B cell (primary cell): ENCODE measurements around the gene TRAP1. TPM values are rescaled to one million over a fixed set of nuclear protein-coding genes. Genes with fewer than 3 reads are reported as not detected.

Experiments used
- ATAC-seq: fragments of 200-7000 bp; cut with Tn5 transposase; one replicate; pipeline ENCODE4 v1.10.0; 2021; ENCODE audit warnings: low read depth, mild to moderate bottlenecking, moderate number of reproducible peaks, moderate library complexity
- CTCF ChIA-PET: fragments of 350-600 bp; sonication (Branson Sonifier 250); formaldehyde crosslinking; loops from one replicate; lab custom pipeline; 2021; ENCODE audit warnings: antibody characterized with exemption, inconsistent platforms; lab: Charles Lee
- POLR2A ChIA-PET: fragments of 350-600 bp; sonication (Branson Sonifier 250); formaldehyde crosslinking; loops from one replicate; lab custom pipeline; 2021; ENCODE audit warnings: antibody characterized with exemption; lab: Charles Lee
- DNase-seq: peaks from one replicate; pipeline ENCODE4 v3.0.0; 2013
- H2AFZ ChIP-seq: 2 replicates; pipeline ENCODE4 v1.6.1; 2012; ENCODE audit warnings: mild to moderate bottlenecking, low read depth, low read length; ENCODE audit not compliant: insufficient read depth, poor library complexity, severe bottlenecking
- H3K27ac ChIP-seq, 2 donors: 1 replicate in 1 of 2; 2 replicates in 1 of 2; pipeline ENCODE4 v1.5.1; 2012 to 2013; ENCODE audit warnings: low read length in 2 of 2, mild to moderate bottlenecking in 2 of 2, moderate library complexity in 1 of 2
- H3K27me3 ChIP-seq, 4 experiments: fragments of 200-600 bp in 1 of 4; sonication (generic) in 1 of 4; replicated peaks in 1 of 4; 1 replicate in 2 of 4; 2 replicates in 2 of 4; pipeline versions ENCODE4 v1.6.1 to v1.7.0; 2013 to 2016; ENCODE audit warnings: low read length in 3 of 4, mild to moderate bottlenecking in 2 of 4, mixed read lengths in 1 of 4, moderate library complexity in 1 of 4; ENCODE audit not compliant: insufficient read depth in 4 of 4, control insufficient read depth in 3 of 4; ENCODE audit errors: control extremely low read depth in 1 of 4
- H3K36me3 ChIP-seq, 2 experiments: replicated peaks in 1 of 2; 1 replicate in 1 of 2; 2 replicates in 1 of 2; pipeline versions ENCODE4 v1.6.1 to v1.7.1; 2013; ENCODE audit warnings: low read length in 1 of 2; ENCODE audit not compliant: insufficient read depth in 2 of 2, control insufficient read depth in 1 of 2; ENCODE audit errors: control extremely low read depth in 1 of 2, extremely low read depth in 1 of 2
- H3K4me1 ChIP-seq, 2 donors: fragments of 200-600 bp in 1 of 2; sonication (generic) in 1 of 2; 1 replicate in 1 of 2; 2 replicates in 1 of 2; pipeline versions ENCODE4 v1.5.1 to v1.6.1; 2013 to 2017; ENCODE audit warnings: low read length in 2 of 2; ENCODE audit not compliant: control insufficient read depth in 2 of 2, insufficient read depth in 2 of 2
- H3K4me2 ChIP-seq: replicated peaks from 2 replicates; pipeline ENCODE3; 2012; ENCODE audit warnings: mild to moderate bottlenecking, low read depth, low read length; ENCODE audit not compliant: poor library complexity, severe bottlenecking
- H3K4me3 ChIP-seq, 5 experiments: fragments of 200-600 bp in 1 of 5; sonication (generic) in 1 of 5; 1 replicate in 3 of 5; 2 replicates in 2 of 5; pipeline versions ENCODE4 v1.5.1 to v1.7.0; 2011 to 2016; ENCODE audit warnings: low read length in 4 of 5, mild to moderate bottlenecking in 4 of 5, low read depth in 2 of 5, control low read depth in 1 of 5, moderate library complexity in 1 of 5; ENCODE audit not compliant: insufficient read depth in 1 of 5; ENCODE audit errors: control extremely low read depth in 1 of 5, extremely low read depth in 1 of 5
- H3K79me2 ChIP-seq: fragments of 200-600 bp; sonication (generic); one replicate; pipeline ENCODE4 v1.6.0; 2016; ENCODE audit warnings: low read length; ENCODE audit not compliant: control insufficient read depth, insufficient read depth
- H3K9ac ChIP-seq: fragments of 200-600 bp; sonication (generic); 2 replicates; pipeline ENCODE4 v1.6.1; 2017; ENCODE audit warnings: mild to moderate bottlenecking, low read length, moderate library complexity
- H3K9me3 ChIP-seq, 3 donors: one replicate each; pipeline versions ENCODE4 v1.6.1 to v1.7.1; 2013; ENCODE audit warnings: low read length in 2 of 3; ENCODE audit not compliant: control insufficient read depth in 2 of 3, insufficient read depth in 1 of 3; ENCODE audit errors: control extremely low read depth in 1 of 3
- H4K20me1 ChIP-seq: 2 replicates; pipeline ENCODE4 v1.6.0; 2012; ENCODE audit warnings: mild to moderate bottlenecking, low read length; ENCODE audit not compliant: insufficient read depth, control insufficient read depth, poor library complexity, severe bottlenecking
- H3K27ac Mint-ChIP-seq: one replicate; pipeline ENCODE4 v1.8.0; 2021; ENCODE audit warnings: mixed read lengths
- H3K27me3 Mint-ChIP-seq: one replicate; pipeline ENCODE4 v1.8.0; 2021; ENCODE audit warnings: mixed read lengths
- H3K4me1 Mint-ChIP-seq: one replicate; pipeline ENCODE4 v1.8.0; 2021; ENCODE audit warnings: mixed read lengths
- H3K4me3 Mint-ChIP-seq: one replicate; pipeline ENCODE4 v1.8.0; 2021; ENCODE audit warnings: mixed read lengths
- H3K9me3 Mint-ChIP-seq: one replicate; pipeline ENCODE4 v1.8.0; 2022; ENCODE audit warnings: mixed read lengths; ENCODE audit not compliant: insufficient read depth
- EZH2 ChIP-seq: IDR thresholded peaks from 2 replicates; pipeline ENCODE4 v1.6.1; 2012; ENCODE audit warnings: borderline replicate concordance, low read depth, mild to moderate bottlenecking, moderate library complexity, low read length; ENCODE audit not compliant: insufficient read depth, poor library complexity, severe bottlenecking
- WGBS: methylation state at CpG from one replicate; pipeline ENCODE4 v1.1.5; 2013; ENCODE audit warnings: missing lambda C conversion rate; ENCODE audit not compliant: insufficient coverage; 5-methylcytosine and 5-hydroxymethylcytosine counted together
- intact Hi-C: fragments of 100-400 bp; cut with micrococcal nuclease; formaldehyde crosslinking; loops from one replicate; pipeline ENCODE4 v1.10.0; 2022
- polyA plus RNA-seq: library from polyadenylated mRNA; depleted of rRNA; stranded (reverse); fragments of >200 nt; gene quantifications from 2 replicates; pipeline ENCODE4 v1.2.3, GENCODE V29; 2012
- total RNA-seq, 2 donors: library from RNA; stranded (reverse); fragments of 120-200 nt in 1 of 2; gene quantifications; 1 replicate in 1 of 2; 2 replicates in 1 of 2; pipeline versions ENCODE4 v1.2.3 to v1.2.4, GENCODE V29; 2013 to 2022
- TF ChIP-seq, protein P1 (sequence below): fragments of 200-600 bp; IDR thresholded peaks from one replicate; pipeline ENCODE4 v1.8.0; 2022; ENCODE audit warnings: antibody characterized with exemption, mild to moderate bottlenecking

TRAP1 gene
- total and polyA plus RNA-seq, 2 donors (not counting 1 experiment from before 2014, with no cell fraction given) = 51.1 to 88.4 TPM

DNA sequence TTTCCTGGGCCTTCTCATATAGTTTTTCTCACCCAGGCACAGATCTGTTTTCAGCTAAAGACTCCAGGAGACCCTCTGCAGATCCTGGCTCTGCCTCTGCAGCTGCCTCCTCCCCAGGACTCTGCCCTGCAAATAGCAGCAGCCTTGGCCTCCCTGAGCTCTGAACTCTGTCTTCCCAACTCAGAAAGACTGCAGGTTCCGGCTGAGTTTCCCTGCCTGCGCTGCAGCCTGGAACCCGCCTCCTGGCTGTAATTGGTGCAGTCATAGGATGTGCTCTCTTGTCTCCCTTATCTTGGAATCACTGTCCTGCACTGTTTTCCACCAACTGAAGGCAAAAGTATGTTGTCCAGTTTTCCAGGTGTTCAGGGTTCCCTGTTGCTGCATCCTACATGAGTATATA is 77.1 kb downstream of the TRAP1 start:
- intact Hi-C loops = no loop called here
- ATAC-seq (no peak), DNase-seq (no peak)
- Mint-ChIP-seq H3K27me3 (no peaks in the 10 kb centered on the region), H3K4me3 (no peak overlapping the region), H3K9me3 (no peaks in the 10 kb centered on the region), H3K27ac (no peak overlapping the region), H3K4me1 (peaks cover 24% of the 10 kb centered on the region)
- peaks cover 0 to 33% of the 10 kb centered on the region in 2 experiments for H3K36me3 ChIP-seq
- POLR2A ChIA-PET = no interaction called here
- H3K4me2 ChIP-seq = no peak overlapping the region
- 100% methylated on average over 2 of the region's 3 CpGs for WGBS
- H3K27me3 ChIP-seq = no peaks in the 10 kb centered on the region
- H3K4me1 ChIP-seq = peaks cover 13 to 27% of the 10 kb centered on the region in 2 donors
- peaks cover 64% of the 10 kb centered on the region for H3K79me2 ChIP-seq
- H2AFZ ChIP-seq = no peak overlapping the region
- H3K27ac ChIP-seq = no peak overlapping the region
- TF ChIP-seq, protein P1, sequence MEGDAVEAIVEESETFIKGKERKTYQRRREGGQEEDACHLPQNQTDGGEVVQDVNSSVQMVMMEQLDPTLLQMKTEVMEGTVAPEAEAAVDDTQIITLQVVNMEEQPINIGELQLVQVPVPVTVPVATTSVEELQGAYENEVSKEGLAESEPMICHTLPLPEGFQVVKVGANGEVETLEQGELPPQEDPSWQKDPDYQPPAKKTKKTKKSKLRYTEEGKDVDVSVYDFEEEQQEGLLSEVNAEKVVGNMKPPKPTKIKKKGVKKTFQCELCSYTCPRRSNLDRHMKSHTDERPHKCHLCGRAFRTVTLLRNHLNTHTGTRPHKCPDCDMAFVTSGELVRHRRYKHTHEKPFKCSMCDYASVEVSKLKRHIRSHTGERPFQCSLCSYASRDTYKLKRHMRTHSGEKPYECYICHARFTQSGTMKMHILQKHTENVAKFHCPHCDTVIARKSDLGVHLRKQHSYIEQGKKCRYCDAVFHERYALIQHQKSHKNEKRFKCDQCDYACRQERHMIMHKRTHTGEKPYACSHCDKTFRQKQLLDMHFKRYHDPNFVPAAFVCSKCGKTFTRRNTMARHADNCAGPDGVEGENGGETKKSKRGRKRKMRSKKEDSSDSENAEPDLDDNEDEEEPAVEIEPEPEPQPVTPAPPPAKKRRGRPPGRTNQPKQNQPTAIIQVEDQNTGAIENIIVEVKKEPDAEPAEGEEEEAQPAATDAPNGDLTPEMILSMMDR = no peak
- no peak for TF ChIP-seq EZH2
- H3K9ac ChIP-seq = no peak overlapping the region
- no peak overlapping the region for H3K4me3 ChIP-seq
- no peaks in the 10 kb centered on the region for H3K9me3 ChIP-seq
- CTCF ChIA-PET = no interaction called here
- no peaks in the 10 kb centered on the region for H4K20me1 ChIP-seq

DNA sequence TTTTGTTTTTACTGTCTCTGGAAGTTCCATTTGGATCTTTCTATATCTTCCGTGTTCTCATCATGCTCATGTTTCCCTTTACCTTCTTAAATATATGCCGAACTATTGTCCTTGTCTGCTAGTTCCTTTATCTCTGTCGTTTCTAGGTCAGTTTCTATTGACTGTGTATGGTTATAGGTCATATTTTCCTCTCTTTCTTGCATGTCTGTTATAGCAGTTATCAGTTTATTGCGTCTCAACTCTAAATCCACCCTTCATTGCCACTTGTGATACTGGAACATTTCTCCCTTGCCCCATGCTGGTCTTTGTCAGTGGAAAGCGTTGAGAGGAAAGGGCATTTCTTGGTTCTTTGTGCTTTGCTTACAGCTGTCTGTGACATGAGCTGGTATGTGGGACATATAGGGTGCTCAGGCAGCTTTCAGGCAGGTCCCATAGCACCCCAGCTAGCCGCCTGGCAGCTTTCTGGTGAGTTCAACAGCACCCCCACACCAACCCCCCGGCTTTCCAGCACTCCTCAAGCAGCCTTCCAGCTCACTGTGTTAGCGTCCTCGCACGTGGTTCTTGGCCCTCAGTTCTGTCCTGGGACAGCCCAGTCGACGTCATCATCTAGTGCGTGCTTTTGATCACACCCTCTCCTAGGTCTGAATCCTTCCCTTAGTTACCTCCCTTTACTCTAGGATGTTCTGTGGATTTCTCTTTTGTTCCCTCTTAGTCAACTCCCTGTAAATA is 78.2 kb downstream of the TRAP1 start:
- DNase-seq = no peak
- Histone ChIP-seq H2AFZ (no peak overlapping the region), H3K9me3 (no peaks in the 10 kb centered on the region), H3K4me1 (peaks cover 13 to 27% of the 10 kb centered on the region in 2 donors), H4K20me1 (no peaks in the 10 kb centered on the region), H3K4me2 (no peak overlapping the region), H3K27ac (no peak overlapping the region), H3K9ac (no peak overlapping the region), H3K27me3 (no peaks in the 10 kb centered on the region), H3K79me2 (peaks cover 75% of the 10 kb centered on the region), H3K4me3 (no peak overlapping the region), H3K36me3 (peaks cover 0 to 33% of the 10 kb centered on the region in 2 experiments)
- no peak for ATAC-seq
- ChIA-PET POLR2A (no interaction called here), CTCF (no interaction called here)
- WGBS = over 99% methylated on average over 9 of the region's 13 CpGs
- no peak for TF ChIP-seq EZH2
- TF ChIP-seq, protein P1 = no peak
- intact Hi-C loops = no loop called here
- H3K4me3 Mint-ChIP-seq = no peak overlapping the region
- no peak overlapping the region for H3K27ac Mint-ChIP-seq
- peaks cover 24% of the 10 kb centered on the region for H3K4me1 Mint-ChIP-seq
- no peaks in the 10 kb centered on the region for H3K27me3 Mint-ChIP-seq
- H3K9me3 Mint-ChIP-seq = no peaks in the 10 kb centered on the region
